RWPE2 (cell line): ENCODE results near the gene LRP1B.

Source experiments
- ATAC-seq: fragments of 200-7000 bp; cut with Tn5 transposase; 3 replicates; pipeline ENCODE4 v1.9.1; 2021; ENCODE audit warnings: low read depth
- DNase-seq: peaks from one replicate; pipeline ENCODE4 v3.0.0-alpha.2; 2020; ENCODE audit warnings: low spot score
- H3K27ac ChIP-seq: fragments of 450-650 bp; 2 replicates; pipeline ENCODE4 v1.5.1; 2017; ENCODE audit warnings: mild to moderate bottlenecking; ENCODE audit not compliant: poor library complexity, severe bottlenecking
- H3K27me3 ChIP-seq: fragments of 250-450 bp; sonication (Bioruptor Pico); 2 replicates; pipeline ENCODE4 v1.5.1; 2021; ENCODE audit warnings: mild to moderate bottlenecking, moderate library complexity; ENCODE audit not compliant: insufficient read depth, poor library complexity, severe bottlenecking
- H3K36me3 ChIP-seq: fragments of 250-450 bp; sonication (Bioruptor Pico); 2 replicates; pipeline ENCODE4 v1.5.1; 2020; ENCODE audit warnings: low read depth, mild to moderate bottlenecking, moderate library complexity
- H3K4me1 ChIP-seq: fragments of 250-450 bp; sonication (Bioruptor Pico); 2 replicates; pipeline ENCODE4 v1.5.1; 2021; ENCODE audit warnings: mild to moderate bottlenecking, moderate library complexity; ENCODE audit not compliant: insufficient read depth, poor library complexity, severe bottlenecking
- H3K4me3 ChIP-seq: fragments of 250-450 bp; sonication (Bioruptor Pico); 2 replicates; pipeline ENCODE4 v1.5.1; 2021; ENCODE audit warnings: mild to moderate bottlenecking, moderate library complexity; ENCODE audit not compliant: severe bottlenecking
- H3K9me3 ChIP-seq: fragments of 250-450 bp; sonication (Bioruptor Pico); 2 replicates; pipeline ENCODE4 v1.5.1; 2021; ENCODE audit warnings: mild to moderate bottlenecking, moderate library complexity; ENCODE audit not compliant: severe bottlenecking
- TF ChIP-seq, protein P1 (sequence below): fragments of 450-650 bp; IDR thresholded peaks from one replicate; pipeline ENCODE4 v1.5.1; 2017; ENCODE audit warnings: mild to moderate bottlenecking, moderate library complexity; ENCODE audit not compliant: poor library complexity, severe bottlenecking

Gene LRP1B

DNA sequence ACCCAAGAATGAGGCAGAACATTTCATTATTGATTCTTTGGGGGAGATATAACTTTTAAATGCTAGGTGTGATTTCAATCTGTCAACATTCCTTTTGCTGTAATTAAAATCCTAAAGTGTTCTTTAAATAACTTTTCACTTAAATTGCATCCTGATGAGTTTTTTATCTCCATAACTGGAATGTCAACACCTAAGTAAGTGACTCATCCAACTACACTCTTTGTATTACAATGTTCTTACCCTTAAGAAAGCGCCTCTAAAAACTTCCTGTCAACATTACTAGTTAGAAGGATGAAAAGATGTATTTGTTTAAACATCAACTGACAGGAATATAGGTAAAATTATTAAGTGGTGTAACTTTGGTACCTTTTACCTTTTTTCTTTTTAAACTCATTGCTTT is 1657.0 kb downstream of the LRP1B start:
- DNase-seq (no peak), ATAC-seq (no peak)
- no peak overlapping the region for H3K4me3 ChIP-seq
- peaks cover 5% of the 10 kb centered on the region for H3K4me1 ChIP-seq
- no peaks in the 10 kb centered on the region for H3K27me3 ChIP-seq
- no peak overlapping the region for H3K27ac ChIP-seq
- H3K36me3 ChIP-seq, result no peaks in the 10 kb centered on the region
- H3K9me3 ChIP-seq, result no peaks in the 10 kb centered on the region
- TF ChIP-seq, protein P1, sequence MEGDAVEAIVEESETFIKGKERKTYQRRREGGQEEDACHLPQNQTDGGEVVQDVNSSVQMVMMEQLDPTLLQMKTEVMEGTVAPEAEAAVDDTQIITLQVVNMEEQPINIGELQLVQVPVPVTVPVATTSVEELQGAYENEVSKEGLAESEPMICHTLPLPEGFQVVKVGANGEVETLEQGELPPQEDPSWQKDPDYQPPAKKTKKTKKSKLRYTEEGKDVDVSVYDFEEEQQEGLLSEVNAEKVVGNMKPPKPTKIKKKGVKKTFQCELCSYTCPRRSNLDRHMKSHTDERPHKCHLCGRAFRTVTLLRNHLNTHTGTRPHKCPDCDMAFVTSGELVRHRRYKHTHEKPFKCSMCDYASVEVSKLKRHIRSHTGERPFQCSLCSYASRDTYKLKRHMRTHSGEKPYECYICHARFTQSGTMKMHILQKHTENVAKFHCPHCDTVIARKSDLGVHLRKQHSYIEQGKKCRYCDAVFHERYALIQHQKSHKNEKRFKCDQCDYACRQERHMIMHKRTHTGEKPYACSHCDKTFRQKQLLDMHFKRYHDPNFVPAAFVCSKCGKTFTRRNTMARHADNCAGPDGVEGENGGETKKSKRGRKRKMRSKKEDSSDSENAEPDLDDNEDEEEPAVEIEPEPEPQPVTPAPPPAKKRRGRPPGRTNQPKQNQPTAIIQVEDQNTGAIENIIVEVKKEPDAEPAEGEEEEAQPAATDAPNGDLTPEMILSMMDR, result no peak

DNA sequence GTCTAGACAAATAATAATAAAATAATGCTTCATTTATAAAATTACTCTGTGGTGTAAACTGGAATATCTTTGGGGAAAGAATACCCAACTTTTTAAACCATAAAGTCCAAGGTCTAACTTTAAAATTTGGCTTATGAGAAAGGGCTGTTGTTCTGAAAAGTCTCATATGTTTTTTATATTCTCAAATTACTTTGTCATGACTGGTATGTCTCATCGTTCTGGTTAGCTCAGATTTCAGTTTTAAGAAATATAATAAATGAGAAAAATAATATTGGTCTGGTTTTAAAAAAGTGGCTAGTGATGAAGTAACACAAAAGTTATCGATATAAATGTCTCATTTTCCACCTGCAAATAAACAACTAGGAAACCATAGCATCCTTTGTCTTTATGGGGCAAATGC is 1658.1 kb downstream of the LRP1B start:
- TF ChIP-seq, protein P1, result no peak
- no peak for DNase-seq
- Histone ChIP-seq H3K4me3 (no peak overlapping the region), H3K36me3 (no peaks in the 10 kb centered on the region), H3K9me3 (no peaks in the 10 kb centered on the region), H3K27me3 (no peaks in the 10 kb centered on the region), H3K27ac (no peak overlapping the region), H3K4me1 (peaks cover 5% of the 10 kb centered on the region)
- no peak for ATAC-seq

DNA sequence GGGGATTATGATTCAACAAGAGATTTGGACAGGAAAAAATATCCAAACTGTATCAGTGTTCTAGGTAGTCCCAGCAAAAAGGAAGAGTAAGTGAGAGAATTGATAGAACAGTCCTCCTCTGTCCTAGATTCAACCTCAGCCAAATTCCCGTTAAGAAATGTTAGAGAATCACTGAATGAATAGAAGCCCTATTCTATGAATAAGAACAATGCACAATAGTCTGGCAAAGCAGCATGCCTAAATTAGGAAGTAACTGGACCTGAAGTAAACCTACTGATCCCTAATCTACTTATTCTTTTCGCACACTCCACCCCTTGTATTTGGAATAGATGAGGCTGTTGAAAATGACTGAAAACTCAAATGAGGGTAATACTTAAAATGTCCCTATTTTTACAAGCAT is 1665.5 kb downstream of the LRP1B start:
- no peak for DNase-seq
- H3K4me3 ChIP-seq, result no peak overlapping the region
- H3K4me1 ChIP-seq, result no peaks in the 10 kb centered on the region
- H3K27me3 ChIP-seq, result no peaks in the 10 kb centered on the region
- ATAC-seq, result no peak
- H3K27ac ChIP-seq, result no peak overlapping the region
- H3K9me3 ChIP-seq, result no peaks in the 10 kb centered on the region
- no peaks in the 10 kb centered on the region for H3K36me3 ChIP-seq
- TF ChIP-seq, protein P1, result no peak

DNA sequence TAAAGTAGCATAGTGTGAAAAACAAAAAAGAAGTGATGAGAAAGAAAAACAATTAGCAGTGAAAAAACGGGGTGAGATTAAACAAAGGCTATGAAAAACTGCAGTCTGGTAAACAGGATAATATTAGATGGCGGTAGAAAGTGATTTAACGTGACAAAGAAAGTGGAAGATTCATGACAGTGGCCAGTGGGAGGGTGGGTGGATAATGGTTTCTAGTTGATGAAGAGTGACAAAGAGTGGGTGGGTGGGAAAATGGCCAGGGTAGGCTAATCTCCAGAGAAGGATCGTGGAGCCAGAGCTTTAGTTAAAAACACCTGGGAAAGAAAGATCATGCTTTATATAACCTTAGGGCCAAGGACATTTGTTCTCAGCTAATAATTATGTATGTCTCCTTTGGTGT is 1667.8 kb downstream of the LRP1B start:
- H3K4me1 ChIP-seq, result no peaks in the 10 kb centered on the region
- ATAC-seq (no peak), DNase-seq (no peak)
- no peaks in the 10 kb centered on the region for H3K9me3 ChIP-seq
- TF ChIP-seq, protein P1, result no peak
- no peaks in the 10 kb centered on the region for H3K36me3 ChIP-seq
- H3K27ac ChIP-seq, result no peak overlapping the region
- H3K4me3 ChIP-seq, result no peak overlapping the region
- H3K27me3 ChIP-seq, result no peaks in the 10 kb centered on the region

DNA sequence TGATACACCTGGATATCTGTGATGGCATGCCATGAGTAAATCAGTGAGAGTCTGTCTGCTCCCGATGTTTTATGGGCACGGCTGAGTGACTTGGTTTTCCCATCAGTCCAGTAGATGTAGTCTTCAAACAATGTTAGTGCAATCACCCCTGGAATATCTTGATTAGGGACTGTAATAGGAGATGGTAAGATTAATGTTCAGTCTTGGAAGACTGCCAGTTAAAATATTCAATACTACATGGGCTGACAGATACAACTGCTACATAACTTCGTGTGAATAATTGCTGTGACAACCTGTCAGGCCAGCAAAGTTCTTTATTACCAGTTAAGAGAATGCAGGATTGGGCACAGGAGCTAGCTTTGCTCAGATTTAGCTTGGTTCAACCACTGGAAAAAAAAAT is 1673.3 kb downstream of the LRP1B start:
- ATAC-seq (no peak), DNase-seq (no peak)
- Histone ChIP-seq H3K4me1 (no peaks in the 10 kb centered on the region), H3K36me3 (no peaks in the 10 kb centered on the region), H3K27me3 (no peaks in the 10 kb centered on the region), H3K4me3 (no peak overlapping the region), H3K27ac (no peak overlapping the region), H3K9me3 (no peaks in the 10 kb centered on the region)
- TF ChIP-seq, protein P1, result no peak
